HuH-7 (cell line): ENCODE measurements around the gene HAUS8.

Source experiments
- DNase-seq: peaks from one replicate; pipeline ENCODE4 v3.0.0; 2011; ENCODE audit warnings: low spot score

Gene HAUS8

DNA sequence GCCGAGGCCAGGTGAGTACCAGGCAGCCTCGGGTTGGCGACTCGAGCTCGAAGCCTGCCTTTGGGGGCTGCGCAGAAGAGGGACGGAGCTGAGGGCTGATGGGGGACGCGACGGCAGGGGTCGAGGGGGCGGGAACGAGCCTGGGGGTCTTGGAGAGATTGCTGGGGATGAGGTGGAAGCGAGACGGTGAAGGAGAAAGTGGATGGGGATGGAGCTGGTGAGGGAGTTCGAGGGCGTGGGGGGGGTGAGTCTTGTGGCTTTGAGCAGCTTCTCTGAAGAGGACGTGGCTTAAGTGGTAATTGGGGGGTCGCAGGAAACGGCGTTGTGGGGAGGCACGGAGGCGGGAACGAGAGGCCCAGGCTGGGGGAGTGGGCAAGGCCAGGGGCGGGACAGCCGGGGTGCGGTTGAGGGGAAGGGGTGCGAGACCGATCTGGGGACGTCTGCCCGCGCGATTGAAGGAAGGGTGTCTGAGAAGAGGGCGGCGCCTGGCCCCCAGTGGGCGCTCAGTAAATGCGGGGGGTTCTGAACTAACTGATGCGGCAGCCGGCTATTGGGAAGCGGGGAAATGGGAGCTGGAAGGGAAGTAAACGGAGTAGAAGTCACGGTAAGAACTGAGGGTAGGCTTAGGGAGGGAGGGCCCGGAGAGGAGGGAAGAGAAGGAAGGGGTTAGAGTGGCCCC lies 751 bp upstream of the HAUS8 start:
- DNase-seq, result peak; percentile 49

DNA sequence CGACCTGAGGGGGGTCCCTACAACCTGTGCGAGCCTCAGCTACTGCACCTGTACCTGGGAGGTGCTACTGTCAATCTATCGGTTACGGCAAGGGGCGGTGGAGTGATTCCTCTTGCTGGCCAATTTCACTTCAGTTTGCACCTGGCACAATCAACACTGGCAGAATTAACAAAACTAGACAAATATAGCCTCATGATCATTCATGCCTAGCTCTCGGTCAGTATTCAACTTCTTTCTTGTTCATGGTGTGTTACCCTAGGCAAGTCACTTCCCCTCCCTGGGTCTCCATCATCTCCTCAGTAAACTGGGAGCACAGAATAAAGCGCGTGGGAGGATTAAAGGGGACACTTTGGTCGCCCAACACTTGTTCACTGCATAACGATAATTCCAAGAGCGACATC lies 618 bp downstream of the HAUS8 start:
- DNase-seq, result no peak

GRCh38 chr19:17073869-17074633 lies 1.2 kb downstream of the HAUS8 start:
- DNase-seq, result no peak

- no peak for DNase-seq
These were observed 4.3 kb downstream of the HAUS8 start for GRCh38 chr19:17070912-17071311.

- no peak for DNase-seq
These were observed 4.8 kb downstream of the HAUS8 start for GRCh38 chr19:17070421-17070820.

GRCh38 chr19:17069193-17069592 lies 6.1 kb downstream of the HAUS8 start:
- no peak for DNase-seq

DNA sequence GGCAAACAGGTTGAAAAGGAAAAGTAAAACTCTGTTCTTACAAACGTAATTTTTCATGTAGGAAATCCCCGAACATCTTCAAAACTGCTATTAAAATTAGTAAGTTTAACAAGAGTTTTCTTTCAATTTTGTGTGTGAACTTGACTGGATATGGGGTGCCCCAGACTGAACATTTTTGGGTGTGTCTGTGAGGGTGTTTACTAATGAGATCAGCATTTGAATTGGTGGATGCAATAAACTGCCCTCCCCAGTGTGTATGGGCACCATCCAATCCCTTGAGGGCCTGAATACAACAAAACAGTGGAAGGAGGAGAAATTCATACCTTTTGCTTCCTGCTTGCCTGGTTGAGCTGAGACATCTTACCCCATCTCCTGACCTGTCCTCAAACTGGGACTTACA lies 11.8 kb downstream of the HAUS8 start:
- DNase-seq, result no peak

DNA sequence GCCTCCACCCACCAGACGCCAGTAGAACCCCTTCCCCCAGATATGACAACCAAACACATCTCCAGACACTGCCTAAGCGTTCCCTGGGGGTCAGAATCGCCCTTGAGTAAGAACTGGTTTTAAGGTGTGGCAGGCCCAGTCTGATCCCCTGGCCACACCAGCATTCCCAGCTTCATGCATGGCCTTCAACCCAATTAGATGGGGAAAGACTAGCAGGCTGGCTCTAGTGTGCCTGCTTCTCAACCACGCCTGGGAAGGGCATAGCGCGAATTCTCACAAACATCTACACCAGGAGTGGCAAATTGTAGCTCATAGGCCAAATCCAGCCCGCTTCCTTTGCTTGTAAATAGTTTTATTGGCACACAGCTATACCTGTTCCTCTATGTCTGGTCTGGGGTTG lies 13.6 kb downstream of the HAUS8 start:
- no peak for DNase-seq

GRCh38 chr19:17061205-17061604 lies 14.0 kb downstream of the HAUS8 start:
- no peak for DNase-seq

GRCh38 chr19:17060802-17061201 lies 14.4 kb downstream of the HAUS8 start:
- no peak for DNase-seq

DNA sequence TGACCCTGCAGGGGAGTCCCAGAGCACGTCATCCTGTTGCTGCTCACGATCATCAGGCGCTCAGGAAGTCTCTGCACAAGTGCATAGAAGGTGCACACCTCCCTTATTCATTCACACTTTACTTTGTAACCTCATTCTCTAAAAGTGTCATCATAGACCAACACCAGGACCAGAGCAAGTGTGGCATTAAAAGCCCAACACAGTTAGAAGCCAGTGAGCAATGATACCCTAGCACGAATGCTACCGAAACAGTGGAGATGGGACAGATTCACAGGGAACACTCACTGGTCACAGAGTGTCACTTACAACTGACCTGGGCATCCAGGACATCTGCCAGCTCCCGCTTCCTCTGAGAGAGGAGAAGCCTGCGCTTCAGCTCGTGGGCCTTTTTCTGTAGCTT lies 17.0 kb downstream of the HAUS8 start:
- no peak for DNase-seq

DNA sequence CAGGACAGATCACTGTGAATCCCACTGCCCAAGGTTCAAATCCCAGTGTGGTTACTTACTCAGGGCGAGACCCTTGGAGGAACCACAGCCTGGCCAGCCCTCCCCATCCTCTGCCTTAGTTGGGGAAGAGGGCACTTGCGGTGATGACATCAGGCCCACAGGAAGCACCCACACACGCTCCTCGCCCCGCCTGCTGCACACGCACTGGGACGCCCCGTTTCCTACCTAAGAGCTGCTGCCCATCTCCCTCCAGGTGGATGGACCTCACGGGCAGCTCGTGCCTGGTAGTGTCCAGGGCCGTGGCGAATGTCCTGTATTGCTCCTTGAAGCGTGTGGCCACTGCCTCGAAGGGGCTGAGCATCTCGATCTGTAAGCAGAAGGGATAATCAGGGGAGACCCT lies 19.6 kb downstream of the HAUS8 start:
- no peak for DNase-seq

- DNase-seq, result no peak
These were observed 20.5 kb downstream of the HAUS8 start for GRCh38 chr19:17054746-17055145.

GRCh38 chr19:17052439-17052838 lies 22.8 kb downstream of the HAUS8 start:
- no peak for DNase-seq

DNA sequence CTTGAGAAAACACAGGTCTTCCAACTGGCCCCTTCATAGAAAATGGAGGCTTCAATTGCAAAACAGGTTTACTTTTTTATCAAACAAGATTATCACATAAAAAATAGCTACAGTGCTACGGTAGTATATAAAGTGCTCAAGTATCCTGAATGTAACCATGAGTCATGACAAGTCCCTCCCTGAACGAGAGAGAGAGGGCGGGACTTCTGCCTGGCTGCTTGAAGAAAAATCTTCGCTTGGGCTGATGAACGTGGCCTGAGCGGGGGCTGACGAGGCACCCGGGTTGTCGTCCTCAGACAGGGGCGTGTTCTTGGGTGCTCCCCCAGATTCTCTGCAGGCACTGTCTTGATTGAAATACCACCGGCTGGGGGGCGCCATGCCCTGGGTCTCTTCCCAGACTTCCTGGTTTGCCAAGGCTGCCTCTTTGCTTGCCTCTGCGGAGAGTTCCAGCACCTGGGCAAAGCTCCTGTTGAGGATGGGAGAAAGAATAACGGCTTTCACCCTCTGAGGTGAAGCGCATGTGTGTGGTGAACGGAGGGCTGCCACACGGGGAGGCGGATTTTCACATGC lies 25.5 kb downstream of the HAUS8 start:
- no peak for DNase-seq

GRCh38 chr19:17048885-17049453 lies 26.3 kb downstream of the HAUS8 start:
- DNase-seq, result no peak

DNA sequence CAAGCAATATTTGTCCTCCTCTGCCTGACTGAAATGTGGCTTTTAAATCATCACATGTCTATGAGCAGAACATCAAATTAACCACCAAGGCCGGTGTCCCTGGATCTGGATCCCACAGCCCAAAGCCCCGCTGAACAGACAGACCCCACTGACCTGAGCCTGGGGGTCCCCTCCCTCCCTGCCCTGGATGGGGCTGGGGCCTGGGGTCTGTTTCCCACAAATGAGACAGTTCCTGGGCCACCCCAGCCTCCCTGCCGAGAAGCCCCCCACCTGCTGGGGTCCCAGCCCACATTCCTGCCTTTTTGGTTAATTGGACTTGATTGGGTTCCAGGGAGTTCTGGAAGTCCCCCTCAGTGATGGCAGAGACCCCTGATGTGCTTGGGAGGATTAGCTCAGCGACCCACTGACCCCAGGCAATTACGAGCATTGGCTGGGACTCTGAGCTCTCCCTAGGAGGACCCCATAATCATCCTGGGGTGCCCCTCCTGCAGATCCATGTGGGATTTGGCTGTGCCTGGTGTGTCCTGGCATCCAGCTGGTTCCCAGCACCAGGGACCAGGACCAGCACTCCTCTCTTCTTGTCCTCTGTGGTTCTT lies 29.2 kb downstream of the HAUS8 start:
- DNase-seq, result no peak

DNA sequence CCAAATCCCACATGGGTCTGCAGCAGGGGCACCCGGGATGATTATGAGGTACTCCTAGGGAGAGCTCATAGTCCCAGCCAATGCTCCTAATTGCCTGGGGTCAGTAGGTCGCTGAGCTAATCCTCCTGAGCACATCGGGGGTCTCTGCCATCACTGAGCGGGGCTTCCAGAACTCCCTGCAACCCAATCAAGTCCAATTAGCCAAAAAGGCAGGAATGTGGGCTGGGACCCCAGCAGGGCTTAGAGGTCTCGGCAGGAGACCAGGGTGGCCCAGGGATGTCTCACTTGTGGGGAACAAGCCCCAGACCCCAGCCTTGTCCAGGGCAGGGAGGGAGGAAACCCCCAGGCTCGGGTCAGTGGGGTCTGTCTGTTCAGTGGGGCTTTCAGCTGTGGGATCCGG lies 31.5 kb downstream of the HAUS8 start:
- DNase-seq, result no peak

GRCh38 chr19:17041976-17042375 lies 33.3 kb downstream of the HAUS8 start:
- no peak for DNase-seq

DNA sequence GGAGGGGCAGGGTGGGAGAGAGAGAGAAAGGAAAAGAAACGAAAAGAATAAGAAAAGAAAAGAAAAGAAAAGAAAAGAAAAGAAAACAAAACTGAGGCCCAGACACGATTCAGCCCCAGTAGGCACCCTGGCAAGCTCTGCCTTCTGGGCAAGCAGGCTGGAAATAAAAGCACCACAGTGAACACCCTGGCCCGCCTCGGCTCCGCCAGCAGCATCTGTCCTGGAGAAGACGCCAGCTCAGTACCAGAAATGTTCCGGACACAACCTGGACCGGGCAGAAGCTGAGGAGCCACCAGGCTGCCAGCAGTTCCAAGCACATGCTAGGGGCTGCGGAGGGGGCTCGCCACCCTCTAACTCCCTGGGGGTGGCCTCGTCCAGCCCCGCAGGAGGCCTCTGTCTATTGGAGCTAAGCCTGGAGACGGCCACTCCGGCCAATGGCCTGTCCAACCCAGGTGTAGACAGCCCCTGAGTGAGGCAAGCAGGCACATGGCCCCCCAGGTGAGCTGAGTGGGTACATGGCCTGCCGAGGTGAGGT lies 37.2 kb downstream of the HAUS8 start:
- DNase-seq, result no peak

GRCh38 chr19:17037184-17037583 lies 38.1 kb downstream of the HAUS8 start:
- DNase-seq, result no peak

DNA sequence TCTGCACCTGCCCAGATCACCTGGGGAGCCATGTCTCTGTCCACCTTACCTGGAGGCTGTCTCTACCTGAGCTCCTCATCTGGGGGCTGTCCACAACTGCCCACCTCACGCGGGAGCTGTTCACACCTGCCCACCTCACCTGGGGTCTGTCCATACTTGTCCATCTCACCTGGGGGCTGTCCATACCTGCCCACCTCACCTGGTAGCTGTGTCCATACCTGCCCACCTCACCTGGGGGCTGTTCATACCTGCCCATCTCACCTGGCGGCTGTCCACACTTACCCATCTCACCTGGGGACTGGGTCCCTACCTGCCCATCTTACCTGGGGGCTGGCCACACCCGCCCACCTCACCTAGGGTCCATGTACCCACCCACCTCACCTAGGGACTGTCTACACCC lies 38.6 kb downstream of the HAUS8 start:
- DNase-seq, result no peak
